ENCODE measurements around the gene MCL1. TPM values are rescaled to one million over a fixed set of nuclear protein-coding genes. Genes with fewer than 3 reads are reported as not detected.
"Not testable (repeated sequence)": the region's sequence is repeated elsewhere in the genome, so short reads cannot be mapped to it uniquely, and the experiment has no call there.

MCL1 gene
- total RNA-seq, 1 donor from 2014 or later, result 394 TPM

DNA sequence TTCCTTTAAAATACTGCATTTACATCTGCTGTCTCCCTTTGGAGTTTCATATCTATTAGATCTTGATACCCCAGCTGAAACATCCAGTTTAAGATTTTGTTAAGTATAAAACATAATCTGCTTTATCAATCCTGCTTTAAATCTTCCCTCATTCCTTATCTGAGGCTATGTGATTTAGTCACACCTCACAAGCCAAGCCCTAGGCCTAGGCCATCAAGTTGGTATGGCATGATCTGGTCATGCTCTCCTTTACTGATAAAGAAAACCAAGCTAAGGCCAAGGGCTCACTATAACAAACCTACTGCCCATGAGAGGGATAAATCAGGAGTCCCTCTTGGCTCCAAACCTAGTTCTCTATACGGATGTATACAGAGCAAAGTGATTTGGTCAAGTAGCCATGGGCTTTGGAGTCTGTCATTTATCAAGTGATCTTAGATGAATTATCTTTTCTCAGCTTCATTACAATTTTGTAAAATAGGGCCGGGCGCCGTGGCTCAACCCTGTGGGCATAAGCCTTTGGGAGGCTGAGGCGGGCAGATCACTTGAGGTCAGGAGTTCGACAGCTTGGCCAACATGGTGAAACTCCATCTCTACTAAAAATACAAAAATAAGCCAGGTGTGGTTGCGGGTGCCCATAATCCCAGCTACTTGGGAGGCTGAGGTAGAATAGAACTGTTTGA is 27.2 kb upstream of the MCL1 start:
- DNase-seq (ENCODE audit: low spot score in 2 of 2), result no peak
- Histone ChIP-seq H3K4me1 (peaks cover 3 to 27% of the 10 kb centered on the region in 2 donors), H3K27ac (no peak overlapping the region), H3K4me3 (no peak overlapping the region), H3K27me3 (no peaks in the 10 kb centered on the region), H3K9me3 (no peaks in the 10 kb centered on the region), H3K36me3 (no peaks in the 10 kb centered on the region)
- intact Hi-C loops (cut with DNase I), result no loop called here
- no peak for TF ChIP-seq CTCF (IDR thresholded peaks at IDR 0.05)

DNA sequence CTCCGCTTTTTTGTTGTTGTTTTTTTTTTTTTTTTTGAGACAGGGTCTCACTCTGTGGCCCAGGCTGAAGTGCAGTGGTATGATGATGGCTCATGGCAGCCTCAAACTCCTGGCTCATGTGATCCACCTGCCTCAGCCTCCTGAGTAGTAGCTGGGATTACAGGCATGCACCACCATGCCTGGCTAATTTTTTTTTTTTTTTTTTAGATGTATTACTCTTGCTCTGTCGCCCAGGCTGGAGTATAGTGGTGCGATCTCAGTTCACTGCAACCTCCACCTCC is 26.0 kb upstream of the MCL1 start:
- H3K27me3 ChIP-seq; H3K4me3 ChIP-seq; H3K36me3 ChIP-seq; H3K9me3 ChIP-seq; DNase-seq (ENCODE audit: low spot score in 2 of 2): not testable (repeated sequence)
- Histone ChIP-seq H3K27ac (peak overlapping the region; percentile 78 to 88), H3K4me1 (peaks cover 3 to 16% of the 10 kb centered on the region in 2 donors)
- intact Hi-C loops (cut with DNase I), result loop anchor here (2.0 kb wide), 1 partner anchor 27 kb away; the partner anchor contains the start of gene MCL1

GRCh38 chr1:150604226-150604588 is 24.8 kb upstream of the MCL1 start:
- DNase-seq (ENCODE audit: low spot score in 2 of 2), result no peak
- no peak for TF ChIP-seq CTCF (IDR thresholded peaks at IDR 0.05)
- H3K36me3 ChIP-seq, result peaks cover 4 to 15% of the 10 kb centered on the region in 2 donors
- no peaks in the 10 kb centered on the region for H3K27me3 ChIP-seq
- intact Hi-C loops (cut with DNase I), result loop anchor here (2.0 kb wide), 1 partner anchor 25 kb away; the partner anchor contains the start of gene MCL1
- peak overlapping the region; percentile 78 to 88 for H3K27ac ChIP-seq
- no peak overlapping the region for H3K4me3 ChIP-seq
- H3K9me3 ChIP-seq, result no peaks in the 10 kb centered on the region
- H3K4me1 ChIP-seq, result peaks cover 3 to 7% of the 10 kb centered on the region in 2 donors

- peaks cover 4 to 15% of the 10 kb centered on the region in 2 donors for H3K36me3 ChIP-seq
- H3K27ac ChIP-seq, result peak overlapping the region; percentile 78 to 88
- peaks cover 3 to 7% of the 10 kb centered on the region in 2 donors for H3K4me1 ChIP-seq
- no peak for DNase-seq (ENCODE audit: low spot score in 2 of 2)
- H3K9me3 ChIP-seq, result no peaks in the 10 kb centered on the region
- no peak overlapping the region for H3K4me3 ChIP-seq
- intact Hi-C loops (cut with DNase I), result loop anchor here (2.0 kb wide), 1 partner anchor 25 kb away; the partner anchor contains the start of gene MCL1
- no peak for TF ChIP-seq CTCF (IDR thresholded peaks at IDR 0.05)
- no peaks in the 10 kb centered on the region for H3K27me3 ChIP-seq
Observed at GRCh38 chr1:150603711-150604110, 24.3 kb upstream of the MCL1 start.

DNA sequence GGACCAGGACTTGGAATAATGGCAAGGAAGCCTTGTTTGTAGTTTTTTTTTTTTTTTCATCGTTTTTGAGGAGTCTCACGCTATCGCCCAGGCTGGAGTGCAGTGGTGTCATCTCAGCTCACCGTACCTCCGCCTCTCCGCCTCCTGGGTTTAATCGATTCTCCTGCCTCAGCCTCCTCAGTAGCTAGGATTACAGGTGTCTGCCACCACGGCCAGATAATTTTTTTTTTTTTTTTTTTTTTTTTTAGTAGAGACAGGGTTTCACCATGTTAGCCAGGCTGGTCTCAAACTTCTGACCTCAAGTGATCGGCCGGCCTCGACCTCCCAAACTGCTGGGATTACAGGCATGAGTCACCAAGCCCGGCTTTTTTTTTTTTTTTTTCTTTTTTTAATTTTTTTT is 23.0 kb upstream of the MCL1 start:
- H3K4me1 ChIP-seq; intact Hi-C loops (cut with DNase I); H3K4me3 ChIP-seq; DNase-seq (ENCODE audit: low spot score in 2 of 2); H3K27ac ChIP-seq; H3K9me3 ChIP-seq; H3K27me3 ChIP-seq: not testable (repeated sequence)
- H3K36me3 ChIP-seq, result peaks cover 4 to 15% of the 10 kb centered on the region in 2 donors

DNA sequence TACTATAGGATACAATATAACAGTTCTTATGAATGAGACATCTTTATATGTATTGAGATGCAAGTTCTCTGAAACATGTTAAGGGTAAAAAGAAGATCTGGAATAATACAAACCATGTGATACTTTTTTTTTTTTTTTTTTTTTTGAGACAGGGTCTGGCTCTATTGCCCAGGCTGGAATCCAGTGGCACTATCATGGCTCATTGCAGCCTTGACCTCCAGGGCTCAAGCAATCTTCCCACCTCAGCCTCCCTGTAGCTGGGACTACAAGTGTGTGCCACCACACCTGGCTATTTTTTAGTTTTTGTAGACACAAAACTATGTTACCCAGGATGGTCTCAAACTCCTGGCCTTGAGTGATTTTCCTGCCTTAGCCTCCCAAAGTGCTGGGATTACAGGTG is 22.1 kb upstream of the MCL1 start:
- Histone ChIP-seq H3K4me1 (peaks cover 3 to 7% of the 10 kb centered on the region in 2 donors), H3K27ac (no peak overlapping the region), H3K9me3 (no peaks in the 10 kb centered on the region), H3K27me3 (no peaks in the 10 kb centered on the region), H3K36me3 (peaks cover 4 to 15% of the 10 kb centered on the region in 2 donors), H3K4me3 (no peak overlapping the region)
- no peak for TF ChIP-seq CTCF (IDR thresholded peaks at IDR 0.05)
- no peak for DNase-seq (ENCODE audit: low spot score in 2 of 2)
- intact Hi-C loops (cut with DNase I), result no loop called here

DNA sequence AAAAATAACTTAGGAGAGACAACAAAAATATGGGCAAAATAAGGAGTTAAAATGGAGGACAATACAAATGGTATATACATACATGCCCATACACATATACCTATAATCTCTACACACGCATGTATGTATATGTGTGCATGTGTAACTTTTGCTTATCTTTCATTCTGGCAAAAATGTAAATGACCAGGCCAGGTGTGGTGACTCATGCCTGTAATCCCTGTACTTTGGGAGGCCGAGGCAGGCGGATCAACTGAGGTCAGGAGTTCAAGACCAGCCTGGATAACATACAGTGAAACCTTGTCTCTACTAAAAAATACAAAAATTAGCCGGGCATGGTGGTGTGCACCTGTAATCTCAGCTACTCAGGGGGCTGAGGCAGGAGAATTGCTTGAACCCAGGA is 18.9 kb upstream of the MCL1 start:
- DNase-seq (ENCODE audit: low spot score in 2 of 2); H3K9me3 ChIP-seq; H3K27me3 ChIP-seq; H3K27ac ChIP-seq; H3K4me3 ChIP-seq; H3K4me1 ChIP-seq; intact Hi-C loops (cut with DNase I): not testable (repeated sequence)
- H3K36me3 ChIP-seq, result peaks cover 4 to 15% of the 10 kb centered on the region in 2 donors

Measured in ascending aorta (tissue), 2 donors.